Mesangial cell (primary cell): Measurements from ENCODE around the gene MTNR1B. TPM values are rescaled to one million over a fixed set of nuclear protein-coding genes. Genes with fewer than 3 reads are reported as not detected.

Experiments
- total RNA-seq: library from RNA; depleted of rRNA; stranded (reverse); fragments of >200 nt; gene quantifications from 2 replicates; pipeline ENCODE4 v1.2.3, GENCODE V29; 2015

Gene MTNR1B
- total RNA-seq = not detected in 2 replicates

DNA sequence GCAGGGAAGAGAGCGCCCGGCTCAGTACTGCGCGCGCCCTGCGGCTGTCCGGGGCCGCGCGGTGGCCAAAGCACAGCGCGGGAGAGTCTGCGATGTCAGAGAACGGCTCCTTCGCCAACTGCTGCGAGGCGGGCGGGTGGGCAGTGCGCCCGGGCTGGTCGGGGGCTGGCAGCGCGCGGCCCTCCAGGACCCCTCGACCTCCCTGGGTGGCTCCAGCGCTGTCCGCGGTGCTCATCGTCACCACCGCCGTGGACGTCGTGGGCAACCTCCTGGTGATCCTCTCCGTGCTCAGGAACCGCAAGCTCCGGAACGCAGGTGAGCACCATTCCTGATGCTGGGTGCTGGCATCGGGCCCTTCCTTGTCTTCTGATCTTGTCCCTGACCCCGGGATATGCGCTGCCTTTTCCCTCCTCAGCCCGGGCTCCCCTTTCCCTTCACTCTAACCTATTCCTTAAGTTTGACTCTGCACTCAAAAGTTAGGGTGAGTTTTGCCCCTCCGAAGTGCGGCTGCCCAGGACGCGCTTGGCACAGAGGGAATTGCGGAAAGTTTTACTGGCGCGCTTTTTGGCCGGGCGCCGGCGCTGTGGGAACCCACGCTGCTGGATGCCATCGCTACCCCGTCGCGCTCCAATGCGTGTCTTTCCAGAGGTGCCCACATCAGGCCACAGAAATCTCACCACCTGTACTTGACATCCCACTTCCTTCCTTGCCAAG, at the start of gene MTNR1B:
Gene MTNR1B (plus strand): TSS at position 18 of the 714 bp plus-strand sequence. CDS start 75 bp downstream, at position 93.

Other genes with a start within 250 kb of the MTNR1B start
- 5.5 and 9.0 TPM in 2 replicates for gene SLC36A4, start 228.3 kb downstream of the MTNR1B start, total RNA-seq